GM21717 (cell line): Measurements from ENCODE around the gene WWP2.
"Not testable (repeated sequence)": the region's sequence is repeated elsewhere in the genome, so short reads cannot be mapped to it uniquely, and the experiment has no call there.

ENCODE experiments used
- ATAC-seq: cut with Tn5 transposase; IDR thresholded peaks from one replicate; pipeline ENCODE4 v1.9.1; 2021; ENCODE audit warnings: mild to moderate bottlenecking, moderate library complexity; ENCODE audit not compliant: unreplicated experiment

WWP2 gene

DNA sequence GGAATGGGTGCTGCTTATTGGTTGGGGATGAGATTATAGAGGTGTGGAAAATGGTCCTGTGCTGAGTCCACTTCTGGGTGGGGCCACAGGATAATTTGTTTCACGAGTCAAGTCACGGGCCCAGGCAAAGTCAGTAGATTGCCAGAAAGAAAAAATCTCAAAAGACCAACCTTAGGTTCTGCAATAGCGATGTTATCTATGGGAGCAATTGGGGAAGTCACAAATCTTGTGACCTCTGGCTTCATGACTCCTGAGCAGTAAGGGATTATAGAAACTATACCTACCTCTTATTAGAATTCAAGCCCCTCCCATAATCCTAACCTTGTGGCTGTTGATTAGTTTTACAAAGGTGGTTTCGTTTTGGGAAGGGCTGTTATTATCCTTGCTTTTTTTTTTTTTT, 31.4 kb downstream of the WWP2 start:
- ATAC-seq = no peak

DNA sequence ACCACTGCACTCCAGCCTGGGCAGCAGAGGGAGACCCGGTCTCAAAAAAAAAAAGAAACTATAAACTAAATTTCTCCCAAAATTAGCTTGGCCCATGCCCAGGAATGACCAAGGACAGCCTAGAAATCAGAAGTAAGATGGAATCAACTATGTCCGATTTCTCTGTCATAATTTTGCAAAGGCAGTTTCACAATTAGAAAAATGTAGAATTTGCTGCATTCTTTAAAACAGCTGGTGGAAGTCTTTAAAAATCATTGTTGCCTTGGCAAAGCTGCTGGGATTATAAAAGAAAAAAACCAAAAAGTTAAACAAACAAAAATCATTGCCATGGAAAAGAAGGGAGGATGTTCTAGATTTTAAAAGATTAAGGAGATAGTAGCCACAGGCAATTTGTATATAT, 32.4 kb downstream of the WWP2 start:
- no peak for ATAC-seq

DNA sequence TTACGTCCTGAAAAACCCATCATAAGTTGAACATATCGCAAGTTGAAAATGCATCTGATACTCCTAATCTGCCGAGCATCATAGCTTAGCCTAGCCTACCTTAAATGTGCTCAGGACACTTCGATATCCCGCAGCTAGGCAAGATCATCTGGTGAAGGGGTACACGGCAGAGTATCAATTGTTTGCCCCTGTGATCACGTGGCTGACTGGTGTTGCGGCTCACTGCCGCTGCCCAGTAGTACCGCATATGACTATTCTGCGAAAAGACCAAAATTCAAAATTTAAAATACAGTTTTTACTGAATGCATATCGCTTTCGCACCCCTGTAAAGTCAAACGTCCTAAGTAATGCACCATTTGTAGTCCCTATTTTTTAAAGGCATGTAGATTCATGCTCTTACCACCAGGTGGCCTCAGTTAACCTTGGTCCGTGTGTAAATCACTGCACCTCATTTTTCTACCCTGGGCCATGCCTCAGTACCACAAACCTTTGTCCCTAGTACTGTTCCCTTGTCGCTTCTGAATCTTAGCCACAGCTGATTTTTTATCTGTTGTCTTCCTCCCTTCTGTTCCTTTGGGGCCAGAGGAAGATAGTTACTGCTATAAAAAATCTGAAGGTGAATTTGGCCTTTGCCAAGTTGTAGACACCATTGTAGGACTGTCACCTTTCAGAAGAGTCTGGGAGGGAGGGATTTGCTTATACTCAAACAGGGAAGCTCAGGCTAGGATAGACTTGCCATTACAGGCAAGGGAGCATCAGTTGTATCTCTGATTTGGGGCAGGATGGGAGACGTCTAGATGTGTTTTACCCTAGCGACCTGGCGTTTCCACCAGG, 34.4 kb downstream of the WWP2 start:
- ATAC-seq = no peak

DNA sequence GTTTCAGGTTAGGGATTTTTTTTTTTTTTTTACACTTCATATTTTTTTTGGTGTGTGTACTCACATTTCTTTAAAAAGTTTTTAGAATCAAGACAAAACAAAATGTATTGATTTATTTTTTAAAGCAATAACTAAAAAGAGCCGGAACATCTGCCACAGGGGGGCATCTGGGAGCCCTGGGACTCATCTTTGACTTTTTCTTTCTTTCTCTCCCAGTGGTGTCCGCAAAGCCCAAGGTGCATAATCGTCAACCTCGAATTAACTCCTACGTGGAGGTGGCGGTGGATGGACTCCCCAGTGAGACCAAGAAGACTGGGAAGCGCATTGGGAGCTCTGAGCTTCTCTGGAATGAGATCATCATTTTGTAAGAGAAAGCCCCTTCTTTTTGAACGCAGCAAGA, 36.3 kb downstream of the WWP2 start:
- no peak for ATAC-seq

DNA sequence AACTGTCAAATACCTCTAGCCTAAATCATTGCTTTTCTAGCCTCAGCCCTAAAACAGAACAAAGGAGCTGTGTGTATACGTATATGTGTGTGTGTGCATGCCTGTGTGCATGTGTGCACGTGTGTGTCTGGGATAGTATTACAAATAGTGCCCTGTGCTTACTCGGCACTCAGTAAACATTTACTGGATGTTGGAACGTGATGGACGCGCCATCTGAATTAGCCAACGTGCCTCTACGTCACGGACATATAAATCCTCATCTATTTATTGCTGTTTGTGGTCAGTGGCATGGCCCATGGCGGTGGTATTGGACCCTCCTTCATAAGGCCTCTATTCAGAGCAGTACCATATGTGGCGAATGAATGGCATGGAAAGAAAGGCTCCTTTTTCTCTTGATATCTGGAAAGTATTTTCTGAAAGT, 37.5 kb downstream of the WWP2 start:
- ATAC-seq = no peak

DNA sequence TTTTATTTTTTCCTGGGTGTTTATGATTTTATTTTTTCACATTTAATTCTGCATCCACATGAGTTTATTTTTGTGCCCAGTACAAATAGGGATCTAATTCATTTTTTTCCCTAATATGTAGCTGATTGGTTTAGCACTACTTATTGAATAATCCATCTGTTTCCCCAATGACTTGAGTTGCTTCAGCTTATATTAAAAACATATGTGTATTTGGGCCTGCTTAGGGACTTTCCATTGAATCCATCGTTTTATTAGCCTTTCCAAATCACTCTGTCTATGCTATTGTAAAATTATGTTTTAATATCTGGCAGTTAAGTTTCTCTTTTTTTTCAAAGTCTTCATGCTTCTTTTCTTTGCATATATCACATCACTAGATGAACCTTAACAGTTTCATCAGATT, 42.2 kb downstream of the WWP2 start:
- no peak for ATAC-seq

DNA sequence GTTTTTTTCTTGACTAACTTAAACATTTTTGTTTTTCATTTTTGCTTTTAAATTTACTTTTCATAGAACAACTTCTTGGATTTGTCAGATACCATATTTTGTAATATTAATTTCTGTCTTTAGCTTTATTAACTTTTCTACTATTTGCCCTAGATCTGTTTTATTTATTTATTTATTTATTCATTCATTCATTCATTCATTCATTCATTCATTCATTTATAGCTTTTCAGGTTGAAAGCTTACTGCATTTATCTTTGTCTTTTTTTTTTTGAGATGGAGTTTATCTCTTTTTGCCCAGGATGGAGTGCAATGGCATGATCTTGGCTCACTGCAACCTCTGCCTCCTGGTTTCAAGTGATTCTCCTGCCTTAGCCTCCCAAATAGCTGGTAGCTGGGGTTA, 44.6 kb downstream of the WWP2 start:
- ATAC-seq = not testable (repeated sequence)

DNA sequence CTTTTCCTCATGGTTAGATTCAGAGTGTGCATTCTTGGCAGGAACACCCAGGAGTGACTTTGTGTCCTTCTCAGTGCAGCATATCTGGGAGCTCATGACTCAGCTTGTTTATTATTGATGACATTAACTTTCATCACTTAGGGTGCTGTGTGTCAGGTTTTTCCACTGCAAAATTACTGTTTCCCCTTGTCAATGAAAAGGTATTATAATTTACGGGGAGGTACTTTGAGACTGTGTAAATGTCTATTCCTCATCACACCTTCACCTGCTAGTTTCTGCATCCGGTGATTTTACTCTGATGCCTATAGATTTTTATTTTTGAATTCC, 50.5 kb downstream of the WWP2 start:
- no peak for ATAC-seq

DNA sequence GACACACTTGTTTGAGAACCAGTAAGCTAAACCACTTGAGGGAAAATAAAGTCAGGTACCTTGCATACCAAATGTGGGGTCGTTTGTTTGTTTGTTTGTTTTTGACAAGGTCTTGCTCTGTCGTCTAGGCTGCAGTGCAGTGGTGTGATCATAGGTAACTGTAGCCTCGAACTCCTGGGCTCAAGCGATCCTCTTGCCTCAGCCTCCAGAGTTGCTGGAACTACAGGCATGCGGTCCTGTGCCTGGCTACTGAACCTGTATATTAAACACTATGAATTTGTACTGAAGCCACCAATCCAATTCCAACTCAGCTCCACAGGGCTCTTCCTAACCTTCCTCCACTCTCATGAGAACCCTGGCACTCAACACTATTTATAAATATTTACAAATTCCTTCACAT, 51.9 kb downstream of the WWP2 start:
- no peak for ATAC-seq

DNA sequence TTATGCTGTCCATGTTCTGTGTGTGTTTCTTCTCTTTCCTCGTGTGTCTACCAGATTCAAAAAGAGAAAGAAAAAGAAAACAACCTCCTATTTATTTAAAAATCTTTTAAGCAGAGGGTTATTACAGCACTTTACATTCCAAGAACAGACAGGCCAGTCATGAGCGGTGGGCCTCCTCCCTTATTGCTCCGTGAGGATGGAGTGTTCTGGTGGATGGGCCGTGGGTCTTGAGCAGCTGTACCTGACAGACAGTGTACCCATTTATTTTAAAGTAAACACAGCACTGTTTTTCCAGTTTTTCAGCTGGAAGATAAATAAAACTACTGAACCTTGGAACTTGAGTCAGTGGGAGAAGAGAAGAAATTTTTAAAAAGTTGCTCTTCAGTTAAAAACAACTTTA, 52.4 kb downstream of the WWP2 start:
- no peak for ATAC-seq

DNA sequence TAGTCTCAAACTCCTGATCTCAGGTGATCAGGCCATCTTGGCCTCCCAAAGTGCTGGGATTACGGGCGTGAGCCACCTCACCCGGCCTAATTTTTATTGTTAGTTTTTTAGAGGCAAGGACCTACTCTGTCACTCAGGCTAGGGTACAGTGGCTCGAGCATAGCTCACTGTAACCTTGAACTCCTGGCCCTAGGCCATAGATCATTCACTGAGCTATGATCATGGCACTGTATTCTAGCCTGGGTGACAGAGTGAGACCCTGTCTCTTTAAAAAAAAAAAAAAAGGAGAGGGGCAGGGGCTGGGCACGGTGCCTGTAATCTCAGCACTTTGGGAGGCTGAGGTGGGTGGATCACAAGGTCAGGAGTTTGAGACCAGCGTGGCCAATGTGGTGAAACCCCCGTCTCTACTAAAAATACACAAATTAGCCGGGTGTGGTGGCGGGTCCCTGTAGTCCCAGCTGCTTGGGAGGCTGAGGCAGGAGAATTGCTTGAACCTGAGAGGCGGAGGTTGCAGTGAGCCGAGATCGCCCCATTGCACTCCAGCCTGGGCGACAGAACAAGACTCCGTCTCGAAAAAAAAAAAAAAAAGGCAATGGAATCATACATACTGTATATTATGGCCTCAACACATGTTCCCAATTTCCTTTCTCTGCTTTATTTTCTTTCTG, 53.2 kb downstream of the WWP2 start:
- ATAC-seq = not testable (repeated sequence)

DNA sequence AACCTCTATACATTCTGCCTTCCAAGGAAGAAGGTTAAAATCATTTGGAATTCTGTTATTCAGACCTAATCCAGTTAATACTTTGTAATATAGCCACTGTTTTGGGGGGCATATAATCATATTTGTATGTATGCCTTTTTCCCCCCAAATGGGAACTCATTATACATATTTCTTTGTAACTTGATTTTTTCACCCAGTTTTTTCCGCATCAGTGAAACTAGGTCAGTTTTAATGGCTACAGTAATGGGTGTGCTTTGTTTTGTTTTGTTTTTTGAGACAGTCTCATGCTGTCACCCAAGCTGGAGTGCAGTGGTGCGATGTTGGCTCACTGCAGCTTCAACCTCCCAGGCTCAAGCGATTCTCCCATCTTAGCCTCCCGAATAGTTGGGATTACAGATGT, 54.9 kb downstream of the WWP2 start:
- no peak for ATAC-seq

DNA sequence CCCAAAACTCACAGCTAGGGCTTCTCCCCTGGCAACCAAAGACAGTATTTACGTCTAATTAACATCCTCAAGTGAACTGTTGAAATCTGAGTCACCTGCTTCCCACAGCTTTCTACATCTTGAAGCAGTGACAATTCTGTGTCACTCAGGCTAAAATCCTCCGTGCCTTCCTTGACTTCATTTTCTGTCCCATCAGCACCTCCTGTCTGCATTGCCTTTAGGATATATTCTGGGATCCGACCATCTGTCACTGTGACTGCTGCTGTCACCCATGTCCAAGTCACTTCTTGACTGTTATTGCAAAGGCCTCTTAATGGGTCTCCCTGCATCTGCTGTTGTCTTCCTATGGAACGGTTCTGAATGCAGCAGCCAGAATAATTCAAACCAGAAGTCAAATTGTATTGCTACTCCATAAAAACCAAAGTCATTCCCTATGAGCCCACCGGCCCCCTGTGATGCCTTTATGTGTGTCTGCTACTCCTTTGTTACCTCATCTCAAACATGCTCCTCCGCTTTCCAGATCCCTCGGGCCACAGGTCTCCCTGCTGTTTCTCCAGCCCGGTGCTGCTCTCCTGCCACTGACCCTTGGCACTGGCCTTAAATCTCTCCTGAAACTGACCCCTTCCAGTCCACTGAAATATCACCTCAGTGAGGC, 56.9 kb downstream of the WWP2 start:
- ATAC-seq = no peak

DNA sequence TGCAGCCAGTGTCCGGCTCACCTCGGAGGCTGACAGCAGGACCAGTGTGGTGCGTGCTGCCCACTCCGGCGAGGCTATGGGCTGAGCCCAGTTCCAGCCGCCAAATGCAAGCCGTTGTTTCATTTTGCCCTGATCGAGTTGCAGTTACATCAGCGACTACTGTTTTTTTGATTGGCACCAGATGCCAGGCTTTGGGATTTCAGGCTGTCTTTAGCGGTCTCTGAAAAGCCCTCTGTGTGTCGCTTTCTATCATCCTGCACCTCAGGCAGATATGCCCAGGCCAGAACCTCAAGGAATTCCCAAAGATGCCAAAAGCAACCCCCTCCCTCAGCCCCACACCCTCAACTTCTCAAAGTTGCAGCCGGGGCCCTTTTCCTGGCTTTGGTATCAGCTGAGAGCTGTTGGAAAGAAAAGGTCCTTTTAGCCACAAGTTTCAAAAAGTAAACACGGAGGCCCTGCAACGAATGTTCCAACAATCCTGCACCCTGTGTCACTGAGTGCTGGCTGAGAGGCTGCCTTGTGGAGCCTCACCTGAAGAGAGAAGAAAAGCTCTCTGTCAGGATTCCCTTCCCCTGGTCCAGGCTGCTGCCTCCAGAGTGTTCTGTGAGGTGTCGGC, 58.9 kb downstream of the WWP2 start:
- no peak for ATAC-seq

DNA sequence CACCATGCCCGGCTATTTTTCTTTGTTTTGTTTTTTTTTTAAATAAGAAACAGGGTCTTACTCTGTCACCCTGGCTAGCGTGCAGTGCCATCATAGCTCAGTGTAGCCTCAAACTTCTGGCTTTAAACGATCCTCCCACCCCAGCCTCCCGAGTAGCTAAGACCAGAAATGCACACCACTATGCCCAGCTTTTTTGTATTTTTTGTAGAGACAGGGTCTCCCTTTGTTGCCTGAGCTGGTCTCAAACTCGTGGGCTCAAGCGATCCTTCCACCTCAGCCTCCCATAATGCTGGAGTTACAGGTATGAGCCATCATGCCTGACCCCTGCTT, 59.7 kb downstream of the WWP2 start:
- no peak for ATAC-seq

DNA sequence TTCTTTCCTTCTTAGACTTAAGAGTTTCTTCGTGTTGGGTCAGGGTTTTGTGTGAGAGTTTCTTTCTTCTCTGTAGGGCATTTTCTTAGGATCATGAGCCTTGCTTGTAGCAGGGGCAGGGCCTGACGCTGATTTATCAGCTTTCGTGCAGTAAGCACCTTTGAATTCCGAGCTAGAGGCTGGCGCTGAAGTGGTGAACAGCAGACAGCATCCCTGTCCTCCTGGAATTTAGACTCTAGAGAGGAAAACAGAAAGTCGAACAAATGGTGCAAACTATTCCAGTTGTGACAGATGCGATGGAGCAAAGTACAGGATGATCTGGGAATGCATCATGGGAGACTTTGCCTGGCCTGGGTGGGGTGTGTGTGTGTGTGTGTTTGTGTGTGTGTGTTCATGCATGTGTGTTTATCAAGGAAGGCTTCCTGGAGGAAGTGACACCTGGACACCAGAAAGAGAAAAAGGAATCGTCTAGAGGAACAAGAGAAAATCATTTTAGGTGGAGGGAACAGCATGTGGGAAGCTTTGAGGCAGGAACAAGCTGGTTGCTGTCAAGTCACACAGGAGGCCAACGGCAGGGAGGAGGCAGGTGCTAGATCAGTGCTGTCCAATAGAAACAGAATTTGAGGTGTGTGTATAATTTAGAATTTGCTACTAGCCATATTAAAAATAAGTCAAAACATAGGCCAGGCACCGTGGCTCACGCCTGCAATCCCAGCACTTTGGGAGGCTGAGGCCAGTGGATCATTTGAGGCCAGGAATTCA, 60.2 kb downstream of the WWP2 start:
- ATAC-seq = no peak

DNA sequence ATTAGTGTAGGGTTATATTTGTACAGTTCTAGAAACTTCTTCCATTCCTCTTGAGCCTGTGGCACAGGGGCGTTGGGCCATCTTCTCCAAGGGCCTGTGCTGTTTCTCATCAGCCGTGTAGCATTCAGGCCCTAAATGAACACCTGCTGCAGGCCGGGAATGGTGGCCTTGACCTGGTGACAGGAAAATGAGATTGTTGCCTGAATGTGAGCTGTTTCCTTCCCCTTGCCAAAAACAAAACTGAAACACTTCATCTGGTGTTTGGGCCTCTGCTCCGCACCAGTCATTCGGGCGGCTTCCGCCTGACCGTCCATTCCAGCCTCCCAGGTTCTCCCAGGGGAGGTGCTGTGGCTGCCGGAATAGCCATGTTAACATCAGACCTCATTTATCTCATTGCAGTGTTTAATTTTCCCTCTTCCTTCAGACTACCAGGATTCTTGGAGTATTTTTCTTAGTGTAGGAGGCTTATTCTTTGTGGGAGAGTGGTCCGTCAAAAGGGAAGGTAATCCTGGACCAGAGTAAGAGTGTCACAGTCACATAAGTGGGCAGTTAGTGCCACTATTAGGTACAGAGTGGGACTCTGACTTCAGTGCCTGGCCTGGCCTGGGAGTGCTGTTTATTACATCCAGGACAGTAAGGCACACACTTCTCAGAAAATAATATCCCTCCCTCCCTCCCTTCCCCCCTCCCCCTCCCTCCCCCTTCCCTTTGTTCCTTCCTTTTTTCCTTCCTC, 61.9 kb downstream of the WWP2 start:
- peak; percentile 79 for ATAC-seq

DNA sequence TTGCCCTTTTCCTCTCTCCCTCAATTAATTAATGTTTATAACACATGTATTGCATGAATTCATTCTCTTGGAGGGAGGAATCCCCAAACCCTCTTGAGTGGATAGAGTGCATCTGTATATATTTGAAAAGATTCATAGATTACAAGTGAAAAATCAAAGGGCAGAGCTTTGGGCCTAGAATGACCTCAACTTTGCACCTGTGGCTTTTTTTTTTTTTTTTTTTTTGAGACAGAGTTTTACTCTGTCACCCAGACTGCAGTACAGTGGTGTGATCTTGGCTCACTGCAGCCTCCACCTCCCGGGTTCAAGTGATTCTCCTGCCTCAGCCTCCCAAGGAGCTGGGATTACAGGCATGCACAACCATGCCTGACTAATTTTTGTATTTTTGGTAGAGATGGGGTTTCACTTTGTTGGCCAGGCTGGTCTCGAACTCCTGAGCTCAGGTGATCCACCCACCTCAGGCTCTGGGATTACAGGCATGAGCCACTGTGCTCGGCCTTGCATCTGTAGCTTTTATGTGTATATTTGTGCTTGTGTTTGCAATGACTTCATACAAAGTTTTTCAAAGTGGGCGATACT, 62.5 kb downstream of the WWP2 start:
- not testable (repeated sequence) for ATAC-seq

DNA sequence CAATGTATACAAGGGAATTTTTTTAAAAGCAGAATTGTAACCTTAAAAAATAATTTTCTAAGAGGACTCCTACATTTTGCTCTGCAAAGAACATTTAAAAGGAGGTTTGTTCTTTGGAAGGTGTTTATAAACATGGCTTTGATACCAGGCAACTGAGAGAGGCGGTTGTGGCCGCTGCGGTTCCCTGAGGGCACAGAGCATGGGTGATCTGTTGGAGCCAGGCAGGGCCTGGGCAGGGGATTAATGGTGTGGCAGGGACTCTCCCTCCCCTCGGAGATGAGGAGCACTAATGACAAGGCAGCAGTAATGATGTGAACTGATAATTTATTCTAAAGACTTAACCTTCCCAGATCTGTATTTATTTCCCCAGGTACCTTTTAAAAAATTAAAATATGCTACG, 65.4 kb downstream of the WWP2 start:
- ATAC-seq = no peak

DNA sequence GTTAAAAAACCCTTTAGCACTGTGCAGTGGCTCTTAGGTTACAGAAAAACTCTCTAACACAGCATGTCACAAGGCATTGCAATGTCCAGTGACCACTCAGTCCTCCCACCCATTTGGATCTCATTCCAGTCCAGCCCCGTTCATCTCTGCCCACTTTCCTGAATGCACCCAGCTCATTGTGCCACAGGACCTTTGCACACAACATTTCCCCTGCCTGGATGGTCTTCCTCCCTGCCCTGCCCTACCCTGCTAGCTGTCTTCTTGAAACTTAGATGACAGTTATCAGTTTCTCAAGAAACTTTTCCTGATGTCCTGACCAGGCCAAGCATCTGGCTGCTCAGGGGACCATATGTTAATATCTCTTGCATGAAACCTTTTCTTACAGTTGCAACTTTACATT, 67.2 kb downstream of the WWP2 start:
- ATAC-seq = no peak
